WERI-Rb-1 (cell line): ENCODE measurements around the gene DGKQ.

Experiments
- DNase-seq: peaks from one replicate; pipeline ENCODE4 v3.0.0-alpha.2; 2020
- H3K27ac ChIP-seq: fragments of 250-450 bp; sonication (Bioruptor Pico); 2 replicates; pipeline ENCODE4 v1.5.1; 2020; ENCODE audit warnings: mild to moderate bottlenecking, moderate library complexity
- H3K27me3 ChIP-seq: fragments of 250-450 bp; sonication (Bioruptor Pico); 2 replicates; pipeline ENCODE4 v1.5.1; 2021; ENCODE audit warnings: mild to moderate bottlenecking, low read depth, moderate library complexity; ENCODE audit not compliant: insufficient read depth, severe bottlenecking
- H3K36me3 ChIP-seq: fragments of 250-450 bp; sonication (Bioruptor Pico); 2 replicates; pipeline ENCODE4 v1.5.1; 2020; ENCODE audit warnings: mild to moderate bottlenecking, moderate library complexity
- H3K4me3 ChIP-seq: 2 replicates; pipeline ENCODE4 v1.5.1; 2011; ENCODE audit warnings: low read depth, mild to moderate bottlenecking, control low read depth, low read length
- H3K9me3 ChIP-seq: fragments of 250-450 bp; sonication (Bioruptor Pico); 2 replicates; pipeline ENCODE4 v1.5.1; 2021; ENCODE audit warnings: mild to moderate bottlenecking, moderate library complexity; ENCODE audit not compliant: severe bottlenecking
- CTCF ChIP-seq: IDR thresholded peaks from 2 replicates; pipeline ENCODE4 v1.5.1; 2011; ENCODE audit warnings: low read depth, mild to moderate bottlenecking, control low read depth, inconsistent platforms, low read length

The DGKQ gene

GRCh38 chr4:1019729-1020470, 46.5 kb upstream of the DGKQ start:
- Histone ChIP-seq H3K9me3 (no peaks in the 10 kb centered on the region), H3K4me3 (no peak overlapping the region), H3K36me3 (peaks cover 27% of the 10 kb centered on the region), H3K27me3 (no peaks in the 10 kb centered on the region), H3K27ac (no peak overlapping the region)
- TF ChIP-seq CTCF = no peak
- no peak for DNase-seq

DNA sequence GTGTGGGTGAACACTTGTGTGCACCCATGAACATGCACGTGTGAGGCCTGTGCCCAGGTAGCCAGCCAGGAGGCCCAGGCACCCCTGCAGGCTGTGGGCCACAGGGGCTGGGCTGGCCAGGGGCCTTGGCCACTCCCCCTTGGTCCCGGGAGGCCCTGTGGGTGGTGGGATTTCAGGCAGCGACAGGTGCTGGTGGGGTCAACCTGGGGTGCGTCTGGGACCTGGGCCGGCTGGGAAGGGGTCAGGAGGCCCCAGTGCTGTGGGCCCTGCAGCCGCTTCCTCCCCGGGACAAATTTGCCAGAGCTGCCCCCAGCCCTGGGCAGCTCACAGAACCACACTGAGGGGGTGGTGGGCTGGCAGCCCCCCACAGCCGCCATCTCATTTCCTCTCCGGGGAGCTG, 46.0 kb upstream of the DGKQ start:
- Histone ChIP-seq H3K36me3 (peaks cover 25% of the 10 kb centered on the region), H3K4me3 (no peak overlapping the region), H3K27ac (peak overlapping the region; percentile 14; the same call in 1 of the 2 replicates), H3K9me3 (no peaks in the 10 kb centered on the region), H3K27me3 (no peaks in the 10 kb centered on the region)
- no peak for TF ChIP-seq CTCF
- no peak for DNase-seq

- H3K4me3 ChIP-seq = no peak overlapping the region
- no peak for TF ChIP-seq CTCF
- H3K27me3 ChIP-seq = no peaks in the 10 kb centered on the region
- H3K27ac ChIP-seq = no peak overlapping the region
- no peak for DNase-seq
- peaks cover 31% of the 10 kb centered on the region for H3K36me3 ChIP-seq
- no peaks in the 10 kb centered on the region for H3K9me3 ChIP-seq
Measured at GRCh38 chr4:1018147-1019020, 45.0 kb upstream of the DGKQ start.

- H3K9me3 ChIP-seq = no peaks in the 10 kb centered on the region
- H3K27me3 ChIP-seq = no peaks in the 10 kb centered on the region
- no peak for DNase-seq
- H3K4me3 ChIP-seq = no peak overlapping the region
- no peak for TF ChIP-seq CTCF
- no peak overlapping the region for H3K27ac ChIP-seq
- H3K36me3 ChIP-seq = peaks cover 34% of the 10 kb centered on the region
Measured at GRCh38 chr4:1017706-1018105, 44.3 kb upstream of the DGKQ start.

- no peaks in the 10 kb centered on the region for H3K9me3 ChIP-seq
- no peak overlapping the region for H3K4me3 ChIP-seq
- no peak overlapping the region for H3K27ac ChIP-seq
- TF ChIP-seq CTCF = no peak
- H3K27me3 ChIP-seq = no peaks in the 10 kb centered on the region
- DNase-seq = no peak
- peaks cover 30% of the 10 kb centered on the region for H3K36me3 ChIP-seq
Measured at GRCh38 chr4:1017211-1017610, 43.8 kb upstream of the DGKQ start.
